NCI-H2171 treated with DMSO at 0.1 percent for 48 hours (cell line): ENCODE data around the gene CRTC3.
"Not testable (repeated sequence)": the region's sequence is repeated elsewhere in the genome, so short reads cannot be mapped to it uniquely, and the experiment has no call there.

Experiments
- DNase-seq: peaks from one replicate; lab custom pipeline; 2025; lab: John Stamatoyannopoulos, UW

CRTC3 gene

GRCh38 chr15:90523373-90523772, 6.3 kb upstream of the CRTC3 start:
- DNase-seq = no peak

- not testable (repeated sequence) for DNase-seq
Observed at GRCh38 chr15:90524018-90524803, 5.5 kb upstream of the CRTC3 start.

GRCh38 chr15:90529011-90529370, 732 bp upstream of the CRTC3 start:
- DNase-seq = no peak

GRCh38 chr15:90530250-90531051, 728 bp downstream of the CRTC3 start:
- peak; percentile 37 for DNase-seq

- DNase-seq = no peak
Observed at GRCh38 chr15:90531147-90531546, 1.4 kb downstream of the CRTC3 start.

- DNase-seq = no peak
Observed at GRCh38 chr15:90535254-90535653, 5.5 kb downstream of the CRTC3 start.

- DNase-seq = no peak
Observed at GRCh38 chr15:90539789-90540188, 10.1 kb downstream of the CRTC3 start.

- DNase-seq = no peak
Observed at GRCh38 chr15:90540768-90541167, 11.0 kb downstream of the CRTC3 start.

- DNase-seq = no peak
Observed at GRCh38 chr15:90545095-90545494, 15.4 kb downstream of the CRTC3 start.

GRCh38 chr15:90547540-90547939, 17.8 kb downstream of the CRTC3 start:
- no peak for DNase-seq

GRCh38 chr15:90550919-90551318, 21.2 kb downstream of the CRTC3 start:
- peak; percentile 36 for DNase-seq

GRCh38 chr15:90552162-90552928, 22.6 kb downstream of the CRTC3 start:
- no peak for DNase-seq

GRCh38 chr15:90552929-90553211, 23.1 kb downstream of the CRTC3 start:
- DNase-seq = no peak

GRCh38 chr15:90553248-90553745, 23.6 kb downstream of the CRTC3 start:
- DNase-seq = peak; percentile 31

GRCh38 chr15:90557186-90558084, 27.7 kb downstream of the CRTC3 start:
- peak; percentile 25 for DNase-seq

- no peak for DNase-seq
Observed at GRCh38 chr15:90558171-90558573, 28.4 kb downstream of the CRTC3 start.

GRCh38 chr15:90559119-90559518, 29.4 kb downstream of the CRTC3 start:
- no peak for DNase-seq

GRCh38 chr15:90560229-90560776, 30.6 kb downstream of the CRTC3 start:
- DNase-seq = no peak

- no peak for DNase-seq
Observed at GRCh38 chr15:90561344-90562244, 31.9 kb downstream of the CRTC3 start.

- DNase-seq = no peak
Observed at GRCh38 chr15:90562669-90563068, 32.9 kb downstream of the CRTC3 start.
